Thyroid gland (tissue), 4 donors: ENCODE measurements around the gene RRP1B. TPM values are rescaled to one million over a fixed set of nuclear protein-coding genes. Genes with fewer than 3 reads are reported as not detected.

Source experiments
- DNase-seq, 2 donors: peaks; one replicate each; pipeline ENCODE4 v3.0.0-alpha.2; 2019
- H3K27ac ChIP-seq, 3 donors: fragments of 200-600 bp; sonication (generic); 1 replicate in 2 of 3; 2 replicates in 1 of 3; pipeline ENCODE4 v1.5.1; 2016 to 2019; ENCODE audit warnings: mild to moderate bottlenecking in 1 of 3, moderate library complexity in 1 of 3
- H3K27me3 ChIP-seq: fragments of 200-600 bp; sonication (generic); one replicate; pipeline ENCODE4 v1.5.1; 2019
- H3K36me3 ChIP-seq, 2 donors: fragments of 200-600 bp; sonication (generic); one replicate each; pipeline ENCODE4 v1.5.1; 2016 to 2019
- H3K4me1 ChIP-seq, 2 donors: fragments of 200-600 bp; sonication (generic); one replicate each; pipeline ENCODE4 v1.5.1; 2017 to 2019
- H3K4me3 ChIP-seq, 3 donors: fragments of 200-600 bp; sonication (generic); replicated peaks in 1 of 3; 1 replicate in 2 of 3; 2 replicates in 1 of 3; pipeline ENCODE4 v1.5.1; 2016; ENCODE audit warnings: mild to moderate bottlenecking in 1 of 3
- H3K9me3 ChIP-seq: fragments of 200-600 bp; sonication (generic); one replicate; pipeline ENCODE4 v1.5.1; 2017
- POLR2A ChIP-seq, 2 donors: fragments of 450-650 bp; IDR thresholded peaks; one replicate each; pipeline ENCODE4 v1.6.1; 2017; ENCODE audit warnings: antibody characterized with exemption in 2 of 2, mild to moderate bottlenecking in 2 of 2, moderate library complexity in 1 of 2
- WGBS, 2 donors: methylation state at CpG; one replicate each; pipeline ENCODE4 v1.1.5; 2017; 5-methylcytosine and 5-hydroxymethylcytosine counted together
- intact Hi-C: fragments of 100-400 bp; cut with DNase I; formaldehyde crosslinking; loops from one replicate; pipeline ENCODE4 v1.15.1; 2023
- total RNA-seq, 4 donors: library from RNA; depleted of rRNA; stranded (reverse); fragments of >200 nt; gene quantifications; one replicate each; pipeline ENCODE4 v1.2.3, GENCODE V29; 2016
- TF ChIP-seq, protein P1 (sequence below), 6 experiments: fragments of 200-600 bp in 3 of 6; fragments of 450-650 bp in 3 of 6; sonication (generic) in 3 of 6; IDR thresholded peaks; one replicate each; pipeline ENCODE4 v1.5.1; 2016 to 2019; ENCODE audit warnings: antibody characterized with exemption in 6 of 6, mild to moderate bottlenecking in 2 of 6, inconsistent platforms in 1 of 6, moderate library complexity in 1 of 6

Gene RRP1B
- total RNA-seq, 4 donors from 2014 or later, result 19.7 to 22.8 (median 20.5) TPM

- peak overlapping the region in 1 of 3 donors; percentile 90 for H3K4me3 ChIP-seq
- TF ChIP-seq, protein P1, sequence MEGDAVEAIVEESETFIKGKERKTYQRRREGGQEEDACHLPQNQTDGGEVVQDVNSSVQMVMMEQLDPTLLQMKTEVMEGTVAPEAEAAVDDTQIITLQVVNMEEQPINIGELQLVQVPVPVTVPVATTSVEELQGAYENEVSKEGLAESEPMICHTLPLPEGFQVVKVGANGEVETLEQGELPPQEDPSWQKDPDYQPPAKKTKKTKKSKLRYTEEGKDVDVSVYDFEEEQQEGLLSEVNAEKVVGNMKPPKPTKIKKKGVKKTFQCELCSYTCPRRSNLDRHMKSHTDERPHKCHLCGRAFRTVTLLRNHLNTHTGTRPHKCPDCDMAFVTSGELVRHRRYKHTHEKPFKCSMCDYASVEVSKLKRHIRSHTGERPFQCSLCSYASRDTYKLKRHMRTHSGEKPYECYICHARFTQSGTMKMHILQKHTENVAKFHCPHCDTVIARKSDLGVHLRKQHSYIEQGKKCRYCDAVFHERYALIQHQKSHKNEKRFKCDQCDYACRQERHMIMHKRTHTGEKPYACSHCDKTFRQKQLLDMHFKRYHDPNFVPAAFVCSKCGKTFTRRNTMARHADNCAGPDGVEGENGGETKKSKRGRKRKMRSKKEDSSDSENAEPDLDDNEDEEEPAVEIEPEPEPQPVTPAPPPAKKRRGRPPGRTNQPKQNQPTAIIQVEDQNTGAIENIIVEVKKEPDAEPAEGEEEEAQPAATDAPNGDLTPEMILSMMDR (IDR thresholded peaks at IDR 0.05), result no peak
- peak in 1 of 2 donors; percentile 22 for TF ChIP-seq POLR2A (IDR thresholded peaks at IDR 0.05)
- H3K4me1 ChIP-seq, result peaks cover 33 to 47% of the 10 kb centered on the region in 2 donors
- intact Hi-C loops, result no loop called here
- peak overlapping the region in 2 of 3 donors; percentile 90 to 93 for H3K27ac ChIP-seq
- peak in 1 of 2 donors; percentile 65 for DNase-seq
- no peaks in the 10 kb centered on the region for H3K9me3 ChIP-seq
- no peaks in the 10 kb centered on the region for H3K36me3 ChIP-seq
- no peaks in the 10 kb centered on the region for H3K27me3 ChIP-seq
- 76 to 89% methylated on average over 4 of the region's 4 CpGs for WGBS, 2 donors
Observed at GRCh38 chr21:43721206-43721605, 61.8 kb downstream of the RRP1B start.

DNA sequence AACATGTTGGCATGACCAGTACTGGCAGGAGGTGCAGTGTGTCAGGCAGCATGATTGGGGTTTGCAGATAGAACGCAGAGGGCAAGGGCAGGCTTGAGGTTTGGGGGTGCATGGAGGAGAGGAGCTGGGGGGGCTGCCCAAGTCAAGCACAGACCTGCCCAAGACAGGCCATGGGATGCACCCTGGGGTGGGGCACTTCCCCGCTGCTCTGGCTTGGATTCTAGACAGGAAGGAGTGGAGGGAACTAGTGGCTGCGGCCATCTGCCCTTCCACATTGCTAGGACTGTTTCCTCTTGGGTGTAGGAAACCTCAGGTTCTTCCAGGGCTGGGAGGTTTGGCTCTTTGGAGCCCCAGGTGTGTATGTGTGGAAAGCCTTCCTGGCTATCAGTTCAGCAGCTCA, 62.6 kb downstream of the RRP1B start:
- intact Hi-C loops, result no loop called here
- H3K4me3 ChIP-seq, result no peak overlapping the region
- no peaks in the 10 kb centered on the region for H3K27me3 ChIP-seq
- peaks cover 41 to 54% of the 10 kb centered on the region in 2 donors for H3K4me1 ChIP-seq
- TF ChIP-seq, protein P1 (IDR thresholded peaks at IDR 0.05), result no peak
- TF ChIP-seq POLR2A (IDR thresholded peaks at IDR 0.05), result no peak
- 94 to 100% methylated on average over 2 to 3 of the region's 3 CpGs for WGBS, 2 donors
- no peak for DNase-seq
- no peaks in the 10 kb centered on the region for H3K9me3 ChIP-seq
- no peaks in the 10 kb centered on the region for H3K36me3 ChIP-seq
- peak overlapping the region in 2 of 3 donors; percentile 45 to 90 for H3K27ac ChIP-seq

DNA sequence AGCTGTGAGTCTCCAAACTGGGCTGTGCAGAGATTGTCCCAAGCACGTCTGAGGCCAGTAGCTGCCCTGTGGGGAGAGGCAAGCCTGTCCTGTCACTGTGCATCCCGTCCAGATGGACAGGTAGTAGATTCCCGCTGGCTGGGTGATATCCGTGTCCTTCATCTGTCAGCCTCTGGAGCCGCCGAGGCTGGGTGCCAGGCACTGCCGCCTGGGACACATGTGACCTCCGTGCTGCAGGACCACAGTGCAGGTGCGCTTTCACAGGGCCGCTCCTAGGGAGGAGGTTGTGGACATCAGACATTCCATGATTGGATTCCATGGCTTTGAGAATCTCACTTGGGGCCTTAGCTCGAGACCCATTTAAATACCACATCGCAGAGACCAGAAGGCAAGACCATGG, 64.3 kb downstream of the RRP1B start:
- no peak overlapping the region for H3K27ac ChIP-seq
- no peaks in the 10 kb centered on the region for H3K27me3 ChIP-seq
- H3K36me3 ChIP-seq, result no peaks in the 10 kb centered on the region
- no peak overlapping the region for H3K4me3 ChIP-seq
- TF ChIP-seq, protein P1 (IDR thresholded peaks at IDR 0.05), result no peak
- no peak for TF ChIP-seq POLR2A (IDR thresholded peaks at IDR 0.05)
- no peaks in the 10 kb centered on the region for H3K9me3 ChIP-seq
- WGBS, 2 donors, result 93 to 94% methylated on average over 11 of the region's 12 CpGs
- DNase-seq, result no peak
- intact Hi-C loops, result no loop called here
- H3K4me1 ChIP-seq, result peaks cover 51 to 64% of the 10 kb centered on the region in 2 donors

GRCh38 chr21:43726686-43727518, 67.5 kb downstream of the RRP1B start:
- TF ChIP-seq, protein P1 (IDR thresholded peaks at IDR 0.05), result no peak
- DNase-seq, result peak in 1 of 2 donors; percentile 24
- intact Hi-C loops, result no loop called here
- H3K9me3 ChIP-seq, result no peaks in the 10 kb centered on the region
- H3K27me3 ChIP-seq, result no peaks in the 10 kb centered on the region
- H3K4me1 ChIP-seq, result peaks cover 43 to 62% of the 10 kb centered on the region in 2 donors
- no peak overlapping the region for H3K4me3 ChIP-seq
- WGBS, 2 donors, result 71 to 85% methylated on average over 20 to 21 of the region's 21 CpGs
- no peaks in the 10 kb centered on the region for H3K36me3 ChIP-seq
- H3K27ac ChIP-seq, result peak overlapping the region; percentile 93 to 100 (median 99)

DNA sequence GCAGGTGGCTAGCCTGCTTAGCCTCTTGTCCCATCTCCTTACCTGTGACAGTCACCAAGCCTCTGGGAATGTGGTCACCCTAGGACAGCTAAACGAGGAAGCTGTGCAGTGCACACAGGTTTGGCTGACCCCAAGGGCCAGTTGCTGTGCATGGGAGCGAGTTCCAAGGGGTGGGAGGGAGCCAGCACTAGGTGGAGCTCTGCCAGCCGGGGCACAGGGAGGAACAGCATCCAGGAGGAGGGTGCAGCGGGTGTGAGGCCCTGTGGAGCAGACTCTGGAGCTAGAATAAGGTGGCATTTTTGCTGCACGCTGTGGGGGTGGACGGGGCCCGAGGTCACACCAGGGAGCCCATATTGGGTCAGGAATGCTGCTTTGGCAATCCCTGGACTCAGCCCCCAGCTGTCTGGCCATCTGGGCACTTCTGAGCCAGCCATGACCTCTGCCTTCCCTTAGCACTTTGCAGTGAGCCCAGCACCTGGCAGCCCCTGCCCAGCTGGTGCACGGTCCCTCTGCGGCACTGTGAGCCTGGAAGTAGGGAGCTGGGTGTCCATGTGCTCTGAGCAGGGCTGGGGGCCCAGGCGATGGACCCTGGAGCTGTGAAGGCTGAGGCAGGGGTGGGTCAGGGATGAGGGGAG, 68.3 kb downstream of the RRP1B start:
- 64 to 74% methylated on average over 8 to 9 of the region's 10 CpGs for WGBS, 2 donors
- TF ChIP-seq, protein P1 (IDR thresholded peaks at IDR 0.05), result no peak
- TF ChIP-seq POLR2A (IDR thresholded peaks at IDR 0.05), result no peak
- no peaks in the 10 kb centered on the region for H3K9me3 ChIP-seq
- H3K27ac ChIP-seq, result peak overlapping the region; percentile 93 to 100 (median 99)
- H3K4me3 ChIP-seq, result no peak overlapping the region
- intact Hi-C loops, result no loop called here
- H3K4me1 ChIP-seq, result peaks cover 43 to 67% of the 10 kb centered on the region in 2 donors
- peak; percentile 48 to 68 for DNase-seq
- no peaks in the 10 kb centered on the region for H3K36me3 ChIP-seq
- no peaks in the 10 kb centered on the region for H3K27me3 ChIP-seq
